ENCODE data around the gene KRT32.
A peak's percentile ranks its signal among the peaks of the same experiment; 100 is the strongest.

Gene KRT32

DNA sequence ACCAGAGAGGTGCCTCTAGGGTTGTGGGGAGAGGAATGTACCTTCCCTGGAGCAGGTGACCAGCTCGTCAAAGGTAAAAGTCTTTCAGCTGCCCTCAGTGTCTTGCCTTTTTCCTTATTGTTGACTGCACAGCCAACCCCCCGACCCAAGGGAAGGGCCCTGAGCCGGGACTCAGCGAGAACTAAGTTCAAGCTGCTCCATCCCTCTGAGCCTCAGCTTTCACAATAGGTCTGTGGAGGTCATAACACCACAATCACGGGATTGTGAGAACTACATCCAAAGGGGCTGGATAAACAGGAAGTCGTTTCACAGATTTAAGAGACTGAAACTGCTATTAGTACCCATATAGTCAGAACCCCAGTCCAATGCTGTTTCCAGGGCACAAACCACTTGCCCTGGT, 25.2 kb upstream of the KRT32 start:
- no peak for DNase-seq

DNA sequence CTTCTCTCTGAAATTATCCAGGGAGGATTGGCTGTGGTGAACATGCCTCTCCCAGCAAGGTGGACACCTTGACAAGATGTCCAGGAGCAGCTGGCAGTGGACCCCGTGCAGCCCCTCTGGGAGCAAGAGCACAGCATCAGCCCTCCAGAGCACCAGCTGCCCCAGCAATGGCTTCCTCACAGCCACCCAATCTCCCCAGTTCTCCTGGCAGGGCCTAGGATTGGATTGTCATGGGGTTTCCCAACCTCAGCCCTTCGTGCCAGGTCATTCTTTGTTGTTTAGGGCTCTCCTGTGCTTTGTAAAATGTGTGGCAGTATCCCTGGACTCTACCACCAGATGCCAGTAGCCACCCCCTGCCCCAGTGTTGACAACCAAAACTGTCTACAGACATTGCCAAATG, 24.3 kb upstream of the KRT32 start:
- DNase-seq = no peak

DNA sequence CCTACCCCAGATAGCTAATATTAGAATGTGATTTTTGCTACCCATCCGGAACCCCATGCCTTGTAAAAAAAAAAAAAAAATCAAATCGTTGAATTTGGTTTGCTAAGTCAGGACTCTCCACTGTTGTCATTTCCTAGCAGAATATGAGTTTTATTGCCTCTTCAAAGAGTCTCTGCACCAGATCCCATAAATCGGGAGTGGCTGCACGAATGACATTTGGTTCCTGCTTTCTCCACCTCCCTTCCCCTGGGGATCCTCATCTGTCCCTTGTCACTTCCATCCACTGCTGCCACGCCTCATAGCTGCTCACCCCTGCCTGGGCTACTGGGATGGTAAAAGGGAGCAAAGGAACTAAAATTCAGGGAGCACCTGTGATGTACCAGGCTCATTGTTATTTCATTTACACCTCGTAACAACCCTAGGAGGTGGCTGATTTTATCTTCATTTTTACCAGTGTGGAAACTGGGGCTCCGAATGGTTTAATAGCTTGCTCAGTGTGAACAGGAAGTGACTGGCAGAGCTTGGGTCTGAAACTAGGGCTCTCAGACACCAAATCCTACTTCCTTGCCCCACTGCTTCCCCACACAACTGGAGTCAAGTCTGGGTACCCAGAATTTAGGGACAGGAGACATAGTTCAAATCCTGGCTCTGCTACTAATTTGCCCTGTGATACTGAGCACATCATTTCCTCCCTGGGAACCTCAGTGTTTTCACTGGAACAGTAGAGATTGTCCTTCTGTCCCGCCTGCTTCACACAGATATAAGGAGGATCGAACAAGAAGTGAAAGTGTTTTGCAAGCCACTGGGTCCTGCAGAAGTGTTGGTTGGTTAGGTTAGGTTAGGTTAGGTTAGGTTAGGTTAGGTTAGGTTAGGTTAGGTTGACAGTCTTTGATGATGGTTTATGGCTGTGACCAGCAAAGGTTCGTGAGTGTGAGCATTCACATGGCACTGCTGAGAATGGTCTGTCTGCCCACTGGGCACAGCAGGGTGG, 23.1 kb upstream of the KRT32 start:
- DNase-seq = no peak

DNA sequence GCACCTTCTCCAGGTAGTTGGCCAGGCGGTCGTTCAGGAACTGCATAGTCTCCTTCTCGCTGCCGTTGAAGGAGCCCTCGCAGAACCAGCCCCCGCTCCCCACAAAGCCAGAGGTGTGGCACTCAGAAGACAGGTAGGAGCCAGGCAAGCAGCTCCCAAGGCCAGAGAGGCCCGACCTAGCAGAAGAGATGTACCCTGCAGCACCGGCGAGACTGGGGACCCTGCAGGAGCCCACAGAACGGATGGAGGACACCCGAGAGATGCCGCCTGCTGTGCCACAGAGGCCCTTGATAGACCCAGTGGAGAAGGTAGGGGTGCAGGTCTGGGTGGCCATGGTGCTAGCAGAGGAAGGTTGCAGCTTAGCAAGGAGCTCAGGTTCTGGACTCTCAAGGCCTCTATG, 22.3 kb upstream of the KRT32 start, which contains the start of gene KRT36:
Gene KRT36 (minus strand): TSS at position 380 of the 400 bp plus-strand sequence. CDS start 46 bp downstream, at position 334.
- DNase-seq = no peak

DNA sequence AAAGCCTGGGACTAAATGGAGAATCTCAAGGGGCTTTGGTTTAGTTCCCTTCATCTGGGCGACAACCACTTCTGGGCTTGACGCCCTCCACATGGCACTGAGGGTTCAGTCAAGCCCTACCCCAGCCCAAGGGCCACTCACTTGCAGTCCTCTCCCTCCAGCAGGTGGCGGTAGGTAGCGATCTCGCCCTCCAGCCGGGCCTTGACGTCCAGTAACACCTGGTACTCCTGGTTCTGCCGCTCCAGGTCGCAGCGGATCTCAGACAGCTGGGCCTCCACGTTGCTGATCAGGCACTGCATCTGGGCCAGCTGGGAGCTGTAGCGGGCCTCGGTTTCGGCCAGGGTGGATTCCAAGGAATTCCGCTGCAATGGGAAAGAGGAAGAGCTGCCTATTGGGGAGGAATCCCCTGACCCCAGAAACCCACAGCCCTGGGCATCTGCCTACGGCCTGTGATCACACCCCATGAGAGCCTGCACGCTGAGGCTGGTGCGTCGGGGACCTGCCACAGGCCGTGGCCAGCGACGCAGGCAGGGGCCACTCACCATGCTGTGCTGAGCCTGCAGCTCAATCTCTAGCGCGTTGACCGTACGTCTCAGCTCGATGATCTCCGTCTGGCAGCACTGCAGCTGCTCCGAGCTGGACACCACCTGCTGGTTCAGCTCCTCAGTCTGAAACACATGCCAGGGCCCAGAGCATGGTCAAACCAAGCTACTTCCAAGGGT, 19.8 kb upstream of the KRT32 start:
- DNase-seq = peak; percentile 61

DNA sequence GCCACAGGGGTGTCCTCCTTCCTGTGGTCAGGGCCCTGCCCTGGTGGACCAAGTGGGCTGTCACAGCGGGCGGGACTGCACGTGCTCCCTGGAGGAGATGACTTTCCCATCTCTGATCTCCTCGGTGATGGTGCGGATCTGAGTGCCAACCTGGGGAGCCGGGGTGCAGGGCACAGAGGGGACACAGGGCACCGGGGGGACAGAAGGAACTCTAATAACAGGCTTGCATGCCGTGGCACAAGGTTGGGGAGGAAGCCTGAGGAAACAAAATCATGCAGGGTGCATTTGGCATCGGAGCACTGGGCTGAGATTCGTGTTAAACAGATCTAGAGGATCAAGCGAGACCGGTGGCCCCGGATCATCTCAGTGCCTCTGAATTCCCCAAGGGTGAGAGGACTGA, 19.1 kb upstream of the KRT32 start:
- DNase-seq = no peak

DNA sequence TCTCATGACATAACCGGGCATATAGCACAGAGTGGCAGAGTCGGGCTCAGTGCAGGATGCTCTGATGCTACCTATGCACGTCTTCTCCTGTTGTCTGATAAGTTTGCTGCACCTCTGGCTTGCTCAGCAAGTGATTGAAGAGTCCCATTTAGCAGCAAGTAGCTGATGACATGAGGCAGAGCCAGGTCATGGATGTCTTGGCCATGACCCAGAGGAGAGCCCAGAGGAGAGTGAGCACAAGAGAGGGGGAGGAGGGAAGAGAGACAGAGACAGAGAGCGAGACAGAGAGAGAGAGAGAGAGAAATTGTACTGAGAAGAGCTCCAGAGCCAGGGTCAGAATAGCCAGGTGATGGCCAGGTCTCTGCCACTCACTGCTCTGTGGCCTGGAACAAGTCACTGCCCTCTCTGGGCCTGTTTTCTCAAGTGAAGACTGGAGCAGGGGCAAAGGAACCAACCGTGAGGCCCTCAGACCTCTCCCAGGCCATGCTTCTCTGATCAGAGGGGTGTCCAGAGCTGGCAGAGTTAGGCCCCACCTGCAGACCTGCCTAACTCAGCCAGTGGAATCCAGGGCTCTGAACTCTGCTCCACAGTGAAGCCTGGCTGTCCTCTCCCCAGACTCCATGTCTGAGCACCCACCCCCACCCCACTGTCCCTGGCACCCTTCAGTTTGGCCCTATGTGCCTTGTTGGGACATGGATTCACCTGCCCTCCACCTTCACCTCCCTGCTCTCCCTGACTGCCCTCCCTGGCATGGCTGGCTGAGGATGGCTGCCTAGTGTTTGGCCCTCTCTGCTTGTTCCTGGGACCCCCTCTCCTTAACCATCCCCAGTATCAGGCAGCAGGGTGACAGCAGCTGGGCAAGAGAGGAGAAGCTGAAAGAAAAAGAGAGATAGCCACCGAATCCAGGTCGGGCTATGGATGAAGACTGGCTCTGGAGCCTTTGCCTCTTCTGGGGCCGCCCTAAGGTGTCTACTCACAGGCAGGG, 18.0 kb upstream of the KRT32 start:
- DNase-seq = no peak

DNA sequence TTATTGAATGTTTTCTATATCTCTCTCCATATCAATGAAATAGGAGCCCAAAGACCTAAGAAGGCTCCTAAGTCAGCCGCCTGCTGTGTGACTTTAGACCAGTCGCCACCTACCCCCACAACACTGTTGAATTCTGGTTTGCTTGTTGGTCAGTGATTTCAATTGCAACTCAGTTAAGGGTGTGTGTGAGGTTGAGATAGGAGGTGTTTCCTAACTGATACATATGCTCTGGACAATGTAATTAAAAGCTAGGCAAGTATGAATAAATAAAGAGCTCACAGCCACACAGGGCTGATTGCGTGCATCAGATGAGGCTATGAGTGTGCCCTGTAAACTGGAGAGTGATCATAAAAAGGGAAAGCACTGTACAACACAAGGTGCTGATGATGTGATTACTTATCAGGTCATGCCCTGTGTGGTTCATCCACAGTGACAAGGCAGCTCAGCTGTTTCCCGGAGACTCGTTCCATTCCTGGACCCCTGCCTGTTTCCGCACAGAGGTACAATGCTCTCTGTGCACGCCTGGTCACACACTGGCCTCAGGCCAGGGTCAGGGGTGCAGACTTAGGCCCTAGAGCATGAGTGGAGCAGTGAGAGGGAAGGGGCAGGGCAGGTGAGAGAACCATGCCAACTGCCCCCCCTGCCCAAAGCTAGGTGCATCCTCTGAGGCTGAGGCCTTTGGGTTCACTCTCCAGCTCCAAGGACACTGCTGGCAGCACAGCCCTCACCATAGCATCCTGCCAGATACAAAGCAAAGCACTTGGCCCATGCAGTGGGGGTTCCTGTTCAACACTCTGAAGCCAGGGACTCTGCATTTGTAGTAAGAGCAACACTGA, 17.0 kb upstream of the KRT32 start:
- no peak for DNase-seq

DNA sequence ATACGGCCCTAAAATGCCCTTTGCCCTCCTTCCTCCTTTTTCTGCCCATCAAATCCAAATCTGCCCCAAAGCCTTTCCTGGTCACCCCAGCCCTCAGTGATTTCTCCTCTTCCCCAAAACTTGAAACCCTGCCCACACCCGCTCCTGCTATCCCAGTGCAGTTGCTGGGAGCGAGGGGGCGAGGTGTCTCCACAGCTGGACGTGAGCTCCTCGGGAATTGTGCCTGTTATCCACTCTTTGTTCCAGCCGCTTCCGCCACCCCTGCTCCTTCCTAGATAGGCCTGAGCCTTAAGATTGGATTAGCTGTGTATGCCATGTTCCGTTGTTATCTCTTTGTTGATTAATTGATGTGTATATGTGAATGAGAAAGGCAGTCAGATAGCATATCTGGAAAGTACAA, 16.3 kb upstream of the KRT32 start:
- DNase-seq = no peak

DNA sequence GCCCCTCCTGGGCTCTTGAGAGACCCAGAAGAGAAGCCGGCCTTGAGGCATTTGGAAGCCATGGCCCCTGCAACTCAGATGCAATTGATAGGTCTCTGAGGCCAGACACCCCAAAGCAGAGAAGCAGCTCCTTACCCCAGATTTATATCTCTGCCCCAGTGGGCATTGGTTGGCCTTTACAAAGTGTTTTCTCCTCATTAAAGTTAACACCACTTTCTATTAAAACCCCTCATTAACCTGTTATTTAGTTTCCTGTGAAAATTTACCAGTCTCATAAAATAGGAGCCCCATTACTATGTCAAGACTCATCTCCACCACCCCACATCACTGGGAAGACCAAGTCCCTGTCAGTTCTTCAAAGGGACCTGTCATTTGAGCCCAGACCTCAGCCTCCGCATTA, 13.8 kb upstream of the KRT32 start, which contains the start of gene KRT35:
Gene KRT35 (minus strand): TSS at position 116 of the 400 bp plus-strand sequence. CDS start 54 bp downstream, at position 62.
- no peak for DNase-seq

DNA sequence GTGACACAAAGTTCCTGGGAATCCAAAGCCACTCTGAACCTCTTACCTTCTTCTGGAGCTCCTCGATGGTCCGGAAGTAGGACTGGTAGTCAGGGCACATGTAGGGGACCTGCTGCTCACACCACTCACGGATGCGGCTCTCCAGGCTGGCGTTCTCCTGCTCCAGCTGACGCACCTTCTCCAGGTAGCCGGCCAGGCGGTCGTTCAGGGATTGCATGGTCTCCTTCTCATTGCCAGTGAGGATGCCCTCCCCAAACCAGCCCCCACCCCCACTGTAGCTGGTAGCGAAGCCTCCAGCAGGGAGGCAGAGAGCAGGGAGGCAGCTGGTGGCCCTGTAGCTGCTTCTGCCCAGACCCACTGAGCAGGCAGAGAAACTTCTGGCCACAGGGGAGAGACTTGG, 13.4 kb upstream of the KRT32 start:
- no peak for DNase-seq

DNA sequence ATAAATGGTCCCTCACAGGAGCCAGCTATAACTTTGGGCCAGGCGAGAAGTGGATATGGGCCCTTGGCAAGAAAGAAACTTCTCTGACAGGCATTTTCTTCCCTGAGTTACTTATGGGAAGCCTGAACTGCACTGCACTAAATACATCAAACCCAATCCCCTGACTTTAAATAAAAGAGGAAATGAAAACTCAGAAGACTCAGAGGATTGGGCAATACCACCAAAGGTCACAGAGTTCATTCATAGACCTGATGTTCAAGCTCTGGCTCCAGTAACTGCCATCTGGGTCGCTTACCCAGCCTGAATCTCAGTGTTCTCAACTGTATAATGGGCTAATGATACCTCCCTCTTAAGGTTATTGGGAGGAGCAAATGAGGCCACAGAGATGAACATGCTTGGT, 12.9 kb upstream of the KRT32 start:
- DNase-seq = no peak

DNA sequence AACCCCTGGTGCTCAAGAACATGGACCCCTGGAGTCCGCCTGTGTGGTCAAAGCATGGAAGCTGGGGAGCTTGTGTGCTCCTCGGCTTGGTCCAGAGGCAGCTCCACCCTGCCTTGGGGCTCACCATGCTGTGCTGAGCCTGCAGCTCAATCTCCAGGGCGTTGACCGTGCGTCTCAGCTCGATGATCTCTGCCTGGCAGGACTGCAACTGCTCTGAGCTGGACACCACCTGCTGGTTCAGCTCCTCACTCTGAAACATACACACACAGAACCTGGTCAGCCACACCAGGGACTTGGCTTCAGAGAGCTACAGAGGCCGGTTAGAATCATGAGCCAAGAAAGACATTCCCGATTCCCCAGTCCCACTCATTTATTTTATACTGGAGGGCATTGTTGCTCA, 11.1 kb upstream of the KRT32 start:
- no peak for DNase-seq

DNA sequence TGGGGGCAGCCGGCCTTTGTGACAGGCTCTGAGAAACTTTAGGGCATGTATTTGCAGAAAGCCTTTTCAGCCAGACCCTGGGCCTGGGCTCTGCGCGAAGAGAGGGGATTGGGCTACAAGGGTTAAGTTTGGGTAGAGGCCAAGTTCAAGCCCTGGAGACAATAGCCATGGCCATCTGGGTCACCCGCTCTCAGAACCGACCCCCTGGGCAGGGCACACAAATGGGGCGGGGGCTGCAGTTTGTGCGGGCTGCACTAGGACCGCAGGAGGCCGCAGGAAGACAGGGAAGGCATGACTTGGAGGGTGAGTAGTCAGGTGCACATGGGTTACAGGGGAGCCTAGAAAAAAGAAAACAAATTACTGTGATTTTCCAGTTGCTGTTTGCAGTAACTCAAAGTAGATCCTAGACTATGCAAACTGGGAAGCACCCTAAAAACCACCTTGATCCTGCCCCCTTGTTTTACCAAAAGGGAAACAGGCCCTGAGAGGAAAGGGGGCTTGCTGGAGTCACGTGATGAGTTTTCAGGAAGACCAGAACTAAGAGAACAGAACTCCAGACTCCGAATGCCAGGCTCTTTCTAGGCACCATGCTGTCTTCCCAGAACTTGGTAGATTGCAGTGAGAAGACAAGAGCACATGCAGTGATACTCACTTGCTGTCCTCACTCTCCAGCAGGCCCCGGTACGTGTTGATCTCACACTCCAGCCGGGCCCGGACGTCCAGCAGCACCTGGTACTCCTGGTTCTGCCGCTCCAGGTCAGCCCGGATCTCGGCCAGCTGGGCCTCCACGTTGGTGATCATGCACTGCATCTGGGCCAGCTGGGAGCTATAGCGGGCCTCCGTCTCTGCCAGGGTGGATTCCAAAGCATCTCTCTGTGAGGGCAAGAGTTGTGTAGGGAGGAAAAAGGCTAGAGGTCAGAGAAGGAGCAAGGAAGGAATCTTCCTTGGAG, 10.0 kb upstream of the KRT32 start:
- no peak for DNase-seq

DNA sequence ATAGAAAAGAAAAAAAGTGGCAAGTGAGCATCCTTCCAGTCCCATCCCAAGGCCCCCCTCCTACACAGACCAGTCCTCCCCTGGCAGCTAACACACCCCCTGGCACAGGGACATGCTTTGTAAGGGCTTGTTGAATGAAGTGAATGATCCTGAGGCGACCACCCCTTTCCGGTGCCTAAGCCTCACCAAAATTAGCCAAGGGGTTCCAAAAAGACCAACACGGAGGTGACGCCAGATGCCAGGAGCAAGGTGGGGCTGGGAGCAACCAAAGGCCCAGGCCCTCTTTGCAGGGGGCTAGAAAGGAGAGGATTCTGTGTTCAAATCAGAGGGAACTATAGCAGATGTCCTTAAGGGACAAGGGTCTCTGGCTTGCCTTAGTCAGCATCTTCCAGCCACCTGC, 8.2 kb upstream of the KRT32 start:
- DNase-seq = no peak

DNA sequence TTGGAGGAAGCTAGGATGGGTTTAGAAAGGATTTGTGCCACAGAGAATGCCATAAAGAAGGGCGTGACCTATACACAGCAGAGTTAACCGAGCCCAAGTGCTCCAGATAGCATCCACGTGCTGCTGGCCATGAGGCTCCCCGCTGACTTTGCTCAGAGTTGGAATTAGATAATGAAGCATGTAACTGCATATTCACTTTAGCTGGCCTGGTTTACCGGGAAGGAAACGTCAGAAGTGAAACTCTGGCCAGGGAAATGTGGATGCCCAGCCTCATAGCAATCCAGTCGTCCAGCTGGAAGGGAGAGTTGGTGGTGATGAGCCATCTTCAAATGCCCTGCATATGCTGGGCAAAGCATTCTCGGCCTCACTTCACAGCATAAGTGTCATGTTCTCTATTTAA, 7.7 kb upstream of the KRT32 start:
- no peak for DNase-seq

DNA sequence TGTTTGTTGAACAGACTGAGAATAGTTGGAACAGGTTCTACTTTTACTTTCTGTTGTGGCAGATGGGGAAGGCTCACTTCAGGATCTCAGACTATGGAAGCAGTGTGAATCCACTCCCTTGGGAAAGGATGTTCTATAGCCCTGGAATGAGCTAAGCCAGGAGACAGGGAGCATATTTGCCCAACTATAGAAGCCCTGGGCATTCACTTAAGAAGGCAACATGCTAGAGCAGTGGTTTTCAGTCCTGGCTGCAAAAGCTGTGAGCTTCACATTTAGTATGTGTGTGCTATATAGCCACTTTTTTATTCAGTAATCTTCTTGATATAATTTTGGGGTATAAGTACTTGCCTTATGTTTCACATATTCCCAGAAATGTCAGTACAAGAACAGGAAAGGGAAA, 1.2 kb upstream of the KRT32 start:
- no peak for DNase-seq

DNA sequence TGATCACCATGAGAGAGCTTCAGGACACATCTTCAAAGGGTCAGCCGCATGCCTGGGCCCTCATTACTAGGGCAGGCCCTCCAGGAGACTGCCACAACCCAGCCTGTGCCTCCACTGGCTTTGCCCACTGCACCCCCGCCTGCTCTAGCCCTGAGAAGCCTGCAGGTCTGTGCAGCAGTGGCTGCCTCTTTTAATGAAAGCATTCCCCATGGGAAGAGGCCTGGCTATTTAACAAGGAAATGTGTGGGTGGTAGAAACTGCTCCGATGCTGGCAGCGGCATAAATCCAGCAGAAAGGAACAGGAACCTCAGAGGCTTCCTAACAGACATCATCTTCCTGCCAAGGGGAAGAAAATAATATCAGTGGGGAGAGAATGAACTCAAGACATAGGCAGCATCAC, 375 bp upstream of the KRT32 start:
- DNase-seq = no peak

DNA sequence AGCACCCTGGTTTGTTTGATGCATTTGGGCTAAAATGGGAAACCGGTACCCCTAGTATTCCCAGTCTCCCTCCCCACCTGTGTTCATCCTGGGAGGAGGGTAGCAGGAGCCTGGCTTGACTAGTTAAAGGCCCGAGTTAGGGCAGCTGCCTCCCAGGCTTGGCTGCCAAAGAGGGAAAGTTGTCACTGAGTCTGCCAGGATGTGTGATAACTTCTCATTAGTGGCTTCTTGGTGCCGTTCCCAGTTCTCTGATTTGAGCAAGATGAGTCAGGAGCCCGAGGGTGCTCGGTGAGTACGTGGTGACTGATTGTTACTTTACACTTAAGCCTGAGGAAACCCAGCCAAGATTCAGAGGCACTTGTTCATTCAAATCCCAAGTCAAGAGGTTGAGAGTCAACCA, 2.5 kb downstream of the KRT32 start:
- no peak for DNase-seq

DNA sequence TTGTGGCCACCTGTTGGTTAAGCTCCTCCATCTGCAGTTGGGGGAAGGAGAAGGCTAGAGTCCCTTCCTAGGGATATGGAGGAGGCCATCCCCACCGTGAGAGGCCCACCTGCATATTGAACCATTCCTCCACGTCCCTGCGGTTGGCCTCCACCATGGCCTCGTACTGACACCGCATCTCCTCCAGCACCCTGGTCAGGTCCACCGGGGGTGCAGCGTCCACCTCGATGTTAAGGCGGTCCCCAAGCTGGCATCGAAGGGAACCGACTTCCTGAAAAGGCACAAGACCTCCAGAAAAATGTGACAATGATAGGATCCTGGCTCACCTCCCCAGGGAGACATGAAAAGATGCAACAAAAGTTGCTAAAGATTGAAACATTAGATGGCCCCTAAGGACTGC, 3.0 kb downstream of the KRT32 start:
- no peak for DNase-seq

DNA sequence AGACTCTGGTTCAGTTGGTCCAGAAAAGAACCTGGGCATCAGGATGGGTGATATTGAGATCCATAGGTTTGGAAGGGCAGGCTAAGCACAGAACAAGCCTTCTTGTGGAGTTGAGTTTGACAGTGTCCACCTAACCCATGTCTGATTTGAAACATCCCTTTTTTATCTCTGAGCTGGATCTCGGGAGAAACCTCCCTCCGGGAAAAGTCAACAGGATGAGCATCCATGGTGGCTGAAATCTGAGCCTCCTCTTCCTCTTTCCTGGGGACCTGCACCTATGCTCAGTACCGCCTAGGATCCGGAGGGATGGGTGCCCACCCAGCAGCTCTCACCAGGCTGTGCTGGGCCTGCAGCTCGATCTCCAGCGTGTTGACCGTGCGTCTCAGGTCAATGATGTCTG, 3.4 kb downstream of the KRT32 start:
- DNase-seq = no peak

All from activated CD4-positive, CD25-positive, alpha-beta regulatory T cell treated with anti-CD3 and anti-CD28 coated beads, Interleukin-2, amount 50 U/mL, for 72 hours (primary cell).